ENCODE measurements around the gene ARL10. TPM values are rescaled to one million over a fixed set of nuclear protein-coding genes. Genes with fewer than 3 reads are reported as not detected.

ARL10 gene
- total RNA-seq, 1 donor from 2014 or later = 40.0 TPM

- peaks cover 4% of the 10 kb centered on the region for H3K9me3 Mint-ChIP-seq
- peaks cover 24% of the 10 kb centered on the region for H3K27me3 Mint-ChIP-seq (ENCODE audit: low read depth)
- no peak overlapping the region for H3K27ac Mint-ChIP-seq (ENCODE audit: unreplicated experiment)
- no peak for DNase-seq (ENCODE audit: low read depth, low spot score)
- no peak overlapping the region for H3K4me3 Mint-ChIP-seq
- no peak for TF ChIP-seq CTCF (conservative IDR thresholded peaks at IDR 0.05)
- no peaks in the 10 kb centered on the region for H3K4me1 Mint-ChIP-seq
- peaks cover 7% of the 10 kb centered on the region for H3K36me3 Mint-ChIP-seq (ENCODE audit: low read depth)
These were observed 58.9 kb downstream of the ARL10 start for GRCh38 chr5:176424181-176424580.

GRCh38 chr5:176425138-176425537, 59.9 kb downstream of the ARL10 start:
- peaks cover 4% of the 10 kb centered on the region for H3K4me1 Mint-ChIP-seq
- H3K36me3 Mint-ChIP-seq (ENCODE audit: low read depth) = peaks cover 7% of the 10 kb centered on the region
- TF ChIP-seq CTCF (conservative IDR thresholded peaks at IDR 0.05) = no peak
- no peak overlapping the region for H3K27ac Mint-ChIP-seq (ENCODE audit: unreplicated experiment)
- peaks cover 4% of the 10 kb centered on the region for H3K9me3 Mint-ChIP-seq
- no peak for DNase-seq (ENCODE audit: low read depth, low spot score)
- H3K27me3 Mint-ChIP-seq (ENCODE audit: low read depth) = peaks cover 24% of the 10 kb centered on the region
- no peak overlapping the region for H3K4me3 Mint-ChIP-seq

- peak overlapping the region; percentile 67 for H3K27ac Mint-ChIP-seq (ENCODE audit: unreplicated experiment)
- H3K4me1 Mint-ChIP-seq = peaks cover 4% of the 10 kb centered on the region
- H3K27me3 Mint-ChIP-seq (ENCODE audit: low read depth) = peaks cover 18% of the 10 kb centered on the region
- DNase-seq (ENCODE audit: low read depth, low spot score) = no peak
- no peak overlapping the region for H3K4me3 Mint-ChIP-seq
- no peak for TF ChIP-seq CTCF (conservative IDR thresholded peaks at IDR 0.05)
- H3K9me3 Mint-ChIP-seq = no peaks in the 10 kb centered on the region
- peaks cover 7% of the 10 kb centered on the region for H3K36me3 Mint-ChIP-seq (ENCODE audit: low read depth)
These were observed 60.5 kb downstream of the ARL10 start for GRCh38 chr5:176425791-176426190.

GRCh38 chr5:176426876-176427275, 61.6 kb downstream of the ARL10 start:
- Mint-ChIP-seq H3K27me3 (ENCODE audit: low read depth) (peaks cover 11% of the 10 kb centered on the region), H3K9me3 (no peaks in the 10 kb centered on the region), H3K4me1 (peaks cover 4% of the 10 kb centered on the region), H3K36me3 (ENCODE audit: low read depth) (peaks cover 7% of the 10 kb centered on the region), H3K27ac (ENCODE audit: unreplicated experiment) (no peak overlapping the region), H3K4me3 (no peak overlapping the region)
- no peak for TF ChIP-seq CTCF (conservative IDR thresholded peaks at IDR 0.05)
- no peak for DNase-seq (ENCODE audit: low read depth, low spot score)

GRCh38 chr5:176427971-176428370, 62.7 kb downstream of the ARL10 start:
- peaks cover 4% of the 10 kb centered on the region for H3K9me3 Mint-ChIP-seq
- peaks cover 8% of the 10 kb centered on the region for H3K27me3 Mint-ChIP-seq (ENCODE audit: low read depth)
- H3K27ac Mint-ChIP-seq (ENCODE audit: unreplicated experiment) = no peak overlapping the region
- no peak for TF ChIP-seq CTCF (conservative IDR thresholded peaks at IDR 0.05)
- peaks cover 8% of the 10 kb centered on the region for H3K4me1 Mint-ChIP-seq
- no peak for DNase-seq (ENCODE audit: low read depth, low spot score)
- H3K36me3 Mint-ChIP-seq (ENCODE audit: low read depth) = peaks cover 8% of the 10 kb centered on the region
- no peak overlapping the region for H3K4me3 Mint-ChIP-seq

- H3K36me3 Mint-ChIP-seq (ENCODE audit: low read depth) = peaks cover 8% of the 10 kb centered on the region
- H3K4me1 Mint-ChIP-seq = peaks cover 8% of the 10 kb centered on the region
- DNase-seq (ENCODE audit: low read depth, low spot score) = no peak
- TF ChIP-seq CTCF (conservative IDR thresholded peaks at IDR 0.05) = no peak
- no peak overlapping the region for H3K27ac Mint-ChIP-seq (ENCODE audit: unreplicated experiment)
- H3K27me3 Mint-ChIP-seq (ENCODE audit: low read depth) = peaks cover 8% of the 10 kb centered on the region
- peaks cover 4% of the 10 kb centered on the region for H3K9me3 Mint-ChIP-seq
- no peak overlapping the region for H3K4me3 Mint-ChIP-seq
These were observed 64.7 kb downstream of the ARL10 start for GRCh38 chr5:176429972-176430371.
